ENCODE measurements around the gene ABI1. TPM values are rescaled to one million over a fixed set of nuclear protein-coding genes. Genes with fewer than 3 reads are reported as not detected.
A peak's percentile ranks its signal among the peaks of the same experiment; 100 is the strongest.

ABI1 gene
- total and polyA plus RNA-seq, 8 donors = 13.0 to 30.0 (median 18.2) TPM

- Histone ChIP-seq H3K9me3 (no peaks in the 10 kb centered on the region), H3K4me1 (no peaks in the 10 kb centered on the region), H3K27ac (no peak overlapping the region), H3K4me3 (no peak overlapping the region), H3K36me3 (no peaks in the 10 kb centered on the region), H3K27me3 (peaks cover 0 to 1% (median 0%) of the 10 kb centered on the region in 4 donors)
- DNase-seq = no peak
- 92 to 95% methylated on average over 1 of the region's 1 CpG for WGBS, 2 donors
- no peak for FAIRE-seq
- TF ChIP-seq, protein P1, sequence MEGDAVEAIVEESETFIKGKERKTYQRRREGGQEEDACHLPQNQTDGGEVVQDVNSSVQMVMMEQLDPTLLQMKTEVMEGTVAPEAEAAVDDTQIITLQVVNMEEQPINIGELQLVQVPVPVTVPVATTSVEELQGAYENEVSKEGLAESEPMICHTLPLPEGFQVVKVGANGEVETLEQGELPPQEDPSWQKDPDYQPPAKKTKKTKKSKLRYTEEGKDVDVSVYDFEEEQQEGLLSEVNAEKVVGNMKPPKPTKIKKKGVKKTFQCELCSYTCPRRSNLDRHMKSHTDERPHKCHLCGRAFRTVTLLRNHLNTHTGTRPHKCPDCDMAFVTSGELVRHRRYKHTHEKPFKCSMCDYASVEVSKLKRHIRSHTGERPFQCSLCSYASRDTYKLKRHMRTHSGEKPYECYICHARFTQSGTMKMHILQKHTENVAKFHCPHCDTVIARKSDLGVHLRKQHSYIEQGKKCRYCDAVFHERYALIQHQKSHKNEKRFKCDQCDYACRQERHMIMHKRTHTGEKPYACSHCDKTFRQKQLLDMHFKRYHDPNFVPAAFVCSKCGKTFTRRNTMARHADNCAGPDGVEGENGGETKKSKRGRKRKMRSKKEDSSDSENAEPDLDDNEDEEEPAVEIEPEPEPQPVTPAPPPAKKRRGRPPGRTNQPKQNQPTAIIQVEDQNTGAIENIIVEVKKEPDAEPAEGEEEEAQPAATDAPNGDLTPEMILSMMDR (IDR thresholded peaks at IDR 0.05) = no peak
- no peak for ATAC-seq
- intact Hi-C loops (cut with DNase I) = no loop called here
These were observed 10.0 kb upstream of the ABI1 start for GRCh38 chr10:26870766-26871165.

GRCh38 chr10:26869528-26869927 lies 8.8 kb upstream of the ABI1 start:
- Histone ChIP-seq H3K36me3 (no peaks in the 10 kb centered on the region), H3K4me3 (no peak overlapping the region), H3K4me1 (no peaks in the 10 kb centered on the region), H3K27ac (peak overlapping the region in 1 of 4 donors; percentile 28), H3K27me3 (no peaks in the 10 kb centered on the region), H3K9me3 (no peaks in the 10 kb centered on the region)
- DNase-seq (peak in 3 of 6 donors; percentile 37 to 59 (median 44)), FAIRE-seq (no peak), ATAC-seq (peak; percentile 73 to 91 (median 87))
- WGBS, 2 donors = 18 to 22% methylated on average over 8 of the region's 8 CpGs
- intact Hi-C loops (cut with DNase I) = no loop called here
- TF ChIP-seq, protein P1 (IDR thresholded peaks at IDR 0.05) = no peak

GRCh38 chr10:26863351-26864076 lies 2.8 kb upstream of the ABI1 start:
- intact Hi-C loops (cut with DNase I) = no loop called here
- no peak overlapping the region for H3K27ac ChIP-seq
- H3K9me3 ChIP-seq = no peaks in the 10 kb centered on the region
- TF ChIP-seq, protein P1 (IDR thresholded peaks at IDR 0.05) = no peak
- no peaks in the 10 kb centered on the region for H3K36me3 ChIP-seq
- peaks cover 0 to 9% (median 7%) of the 10 kb centered on the region in 3 donors for H3K4me1 ChIP-seq
- WGBS, 2 donors = 65 to 71% methylated on average over 3 of the region's 3 CpGs
- FAIRE-seq (no peak), ATAC-seq (no peak), DNase-seq (no peak)
- no peaks in the 10 kb centered on the region for H3K27me3 ChIP-seq
- no peak overlapping the region for H3K4me3 ChIP-seq

DNA sequence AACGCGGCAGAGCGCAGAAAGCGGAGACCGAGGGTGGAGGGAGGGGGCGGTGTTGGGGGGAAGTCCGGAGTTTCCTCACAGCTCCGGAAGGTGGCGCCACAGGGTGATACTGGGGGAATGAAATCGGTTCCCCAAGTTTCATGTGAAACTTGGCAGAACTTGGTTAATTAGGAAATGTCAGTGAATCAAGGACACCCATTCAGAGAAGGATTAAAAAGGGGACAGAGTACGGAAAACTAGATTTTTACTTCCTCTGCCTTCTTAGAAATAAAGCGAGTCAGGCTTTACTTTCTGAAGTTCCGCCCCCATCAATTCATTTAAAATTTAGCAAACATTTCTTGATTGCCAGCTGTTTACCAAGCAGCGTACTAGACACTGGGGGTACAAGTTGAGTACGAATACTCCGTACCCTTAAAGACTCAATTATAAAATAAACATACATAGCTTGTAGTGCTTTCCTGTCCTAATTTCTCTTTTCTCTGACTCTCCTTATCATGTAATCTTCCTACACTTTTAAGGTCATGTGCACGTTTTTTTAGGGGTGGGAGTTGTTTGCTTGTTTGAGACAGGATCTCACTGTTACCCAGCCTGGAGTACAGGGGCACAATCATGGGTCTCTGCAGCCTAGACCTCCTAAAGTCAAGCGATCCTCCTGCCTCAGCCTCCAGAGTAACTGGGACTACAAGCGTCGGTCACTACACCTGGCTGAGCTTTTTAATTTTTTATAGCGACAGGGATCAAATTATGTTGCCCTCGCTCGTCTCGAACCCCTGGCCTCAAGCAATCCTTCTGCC lies 644 bp upstream of the ABI1 start:
- ATAC-seq (no peak), DNase-seq (peak in 1 of 6 donors; percentile 98), FAIRE-seq (no peak)
- intact Hi-C loops (cut with DNase I) = no loop called here
- Histone ChIP-seq H3K36me3 (no peaks in the 10 kb centered on the region), H3K27ac (peak overlapping the region; percentile 43 to 66 (median 54)), H3K9me3 (no peaks in the 10 kb centered on the region), H3K4me3 (peak overlapping the region in 2 of 4 donors; percentile 20 to 98), H3K4me1 (peaks cover 0 to 23% (median 12%) of the 10 kb centered on the region in 3 donors), H3K27me3 (no peaks in the 10 kb centered on the region)
- TF ChIP-seq, protein P1 (IDR thresholded peaks at IDR 0.05) = peak; percentile 62 to 79 (median 74)
- WGBS, 2 donors = 22 to 26% methylated on average over 24 of the region's 24 CpGs

Data from pancreas (tissue), 10 donors.